Stimulated activated CD4-positive, alpha-beta T cell treated with anti-CD3 and anti-CD28 coated beads, Interleukin-12 subunit alpha, Interleukin-12 subunit beta, amount 100 ng/mL, for 48 hours (primary cell): ENCODE data around the gene MYO1A.
"Not testable (repeated sequence)": the region's sequence is repeated elsewhere in the genome, so short reads cannot be mapped to it uniquely, and the experiment has no call there.

Experiments
- DNase-seq, 3 donors: peaks; one replicate each; pipeline ENCODE4 v3.0.0-alpha.2; 2020; ENCODE audit warnings: low read depth in 2 of 3, low spot score in 1 of 3

MYO1A gene

DNA sequence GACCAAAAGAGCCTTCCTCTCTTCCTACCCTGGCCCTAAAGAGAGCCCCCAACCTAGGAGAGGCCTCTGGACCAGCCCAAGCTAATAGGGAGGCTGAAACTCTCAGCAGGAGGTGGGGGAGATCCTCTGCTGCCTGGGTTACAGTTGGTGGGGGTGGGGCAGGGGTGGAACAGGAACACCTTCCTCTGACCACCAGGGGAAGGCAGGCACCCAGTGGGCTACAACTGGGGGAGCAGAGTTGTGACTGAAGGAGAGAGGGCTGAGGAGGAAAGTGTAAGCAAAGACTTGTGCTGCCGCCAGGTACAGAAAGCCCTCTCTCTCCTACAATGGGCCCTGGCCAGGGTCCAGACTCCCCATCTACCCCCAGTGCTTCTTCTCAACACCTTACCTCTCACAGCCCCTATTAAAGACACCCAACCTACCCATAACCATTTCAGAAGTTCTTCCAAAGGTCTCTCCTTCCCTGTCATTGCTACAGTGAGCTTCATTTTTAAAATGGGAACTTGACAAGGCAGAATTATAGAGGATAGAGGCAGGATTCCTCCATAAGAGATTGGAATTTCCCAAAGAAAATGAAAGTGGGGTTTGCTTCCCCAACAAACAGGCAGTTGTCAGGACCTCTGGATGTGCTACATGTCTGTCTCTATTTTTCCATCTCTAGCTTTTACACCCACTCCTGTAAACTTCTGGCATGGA is 1.4 kb downstream of the MYO1A start:
- no peak for DNase-seq

DNA sequence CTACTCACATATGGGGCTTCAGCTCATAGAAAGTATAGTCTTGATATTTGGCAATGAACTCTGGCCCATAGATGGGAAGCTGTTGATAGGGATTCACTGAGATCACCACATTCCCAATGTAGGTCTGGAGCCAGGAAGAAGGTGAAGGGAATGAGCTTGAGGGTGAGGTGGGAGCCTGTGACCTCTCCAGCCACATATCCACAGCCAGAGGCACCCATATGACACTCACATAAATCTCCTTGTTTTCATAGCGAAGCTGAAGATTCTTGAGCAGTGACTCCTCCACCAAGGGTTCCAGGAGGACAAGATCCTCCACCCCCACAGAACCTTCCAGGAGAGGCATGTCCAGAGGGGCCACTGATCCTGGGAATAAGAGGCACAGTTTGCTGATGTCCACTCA is 1.9 kb downstream of the MYO1A start:
- DNase-seq, result no peak

DNA sequence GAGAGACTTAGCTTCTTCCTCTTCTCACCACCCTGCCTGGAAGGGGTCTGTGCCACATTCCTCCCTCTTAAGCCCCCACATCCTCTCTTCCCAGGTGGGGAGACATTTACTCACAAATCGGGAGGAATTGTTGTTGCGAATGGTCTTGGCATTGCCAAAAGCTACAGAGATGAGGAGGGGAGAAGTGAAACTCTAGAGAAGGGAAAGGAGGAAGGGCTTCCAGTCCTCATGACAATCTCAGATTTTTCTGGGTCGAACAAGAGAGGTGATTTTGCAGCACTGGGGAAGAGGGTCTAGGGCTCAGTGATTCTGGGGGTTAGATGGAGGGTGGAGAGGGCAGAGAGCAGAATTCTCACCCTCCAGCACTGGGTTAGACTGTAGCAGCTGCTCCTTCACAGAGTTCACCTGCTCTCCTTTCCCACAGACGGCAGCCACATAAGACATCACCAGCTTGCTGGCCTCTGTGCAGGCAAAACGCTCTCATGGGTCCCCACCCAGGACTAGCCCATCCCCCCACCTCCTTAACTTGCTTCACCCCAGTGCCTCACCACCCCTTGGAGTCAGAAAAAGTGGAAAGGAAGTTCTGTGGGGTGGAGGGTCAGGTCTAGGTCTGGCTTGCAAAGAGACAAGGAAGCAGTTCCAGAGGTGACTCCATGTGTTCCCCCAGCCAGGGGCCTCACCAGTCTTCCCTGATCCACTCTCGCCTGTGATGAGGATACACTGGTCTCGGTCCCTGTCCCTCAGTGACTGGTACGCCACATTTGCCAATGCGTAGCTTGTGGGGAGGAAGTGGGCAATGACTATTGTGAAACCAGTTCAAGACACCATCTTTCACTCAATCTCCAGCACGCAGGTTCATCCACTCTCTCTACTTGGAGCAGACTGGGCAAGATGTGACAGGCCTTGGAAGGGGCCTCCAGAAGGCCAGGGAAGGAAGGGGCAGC is 2.7 kb downstream of the MYO1A start:
- DNase-seq, result peak; percentile 42 to 53 (median 45)

- no peak for DNase-seq
Observed at GRCh38 chr12:57046086-57046791, 3.7 kb downstream of the MYO1A start.

DNA sequence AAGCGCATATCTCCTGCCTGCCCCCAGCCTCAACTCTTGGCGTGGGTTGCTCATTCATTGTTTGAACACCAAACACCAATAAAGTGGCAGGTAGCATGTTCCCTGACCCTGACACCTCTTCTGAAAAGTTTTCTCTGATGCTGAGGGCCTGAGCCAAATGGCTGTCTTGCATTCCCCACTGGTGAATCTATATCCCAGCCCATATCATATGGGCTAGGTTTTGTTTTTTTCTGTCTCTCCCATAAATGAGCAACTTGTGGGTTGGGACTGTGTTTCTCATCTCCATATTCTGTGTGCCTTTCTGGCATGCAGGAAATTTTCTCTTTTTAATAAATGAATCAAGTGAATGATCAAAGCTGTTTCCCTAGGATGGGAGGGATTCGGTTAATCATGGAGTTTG is 5.0 kb downstream of the MYO1A start:
- DNase-seq, result no peak

GRCh38 chr12:57044468-57044867 is 5.5 kb downstream of the MYO1A start:
- DNase-seq, result no peak

GRCh38 chr12:57042695-57043094 is 7.2 kb downstream of the MYO1A start:
- no peak for DNase-seq

DNA sequence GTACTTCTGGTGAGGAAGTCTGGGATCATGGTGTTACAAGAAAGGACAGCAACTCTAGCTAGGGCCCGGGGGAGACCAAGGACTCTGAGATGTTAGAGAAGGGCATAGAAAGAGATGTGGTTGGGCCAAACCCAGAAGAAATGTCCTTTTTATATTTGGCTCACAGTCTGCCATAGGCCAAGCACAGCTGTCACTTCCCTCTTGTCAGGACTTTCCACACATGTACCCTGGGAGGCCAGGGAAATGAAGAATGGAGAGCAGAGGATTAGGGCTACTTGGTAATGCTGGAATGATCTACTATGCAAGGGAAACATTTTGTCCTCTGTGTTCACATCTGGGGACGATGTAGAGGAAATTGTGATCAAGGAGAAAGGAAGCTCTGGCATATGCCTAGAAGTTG is 9.2 kb downstream of the MYO1A start:
- no peak for DNase-seq

DNA sequence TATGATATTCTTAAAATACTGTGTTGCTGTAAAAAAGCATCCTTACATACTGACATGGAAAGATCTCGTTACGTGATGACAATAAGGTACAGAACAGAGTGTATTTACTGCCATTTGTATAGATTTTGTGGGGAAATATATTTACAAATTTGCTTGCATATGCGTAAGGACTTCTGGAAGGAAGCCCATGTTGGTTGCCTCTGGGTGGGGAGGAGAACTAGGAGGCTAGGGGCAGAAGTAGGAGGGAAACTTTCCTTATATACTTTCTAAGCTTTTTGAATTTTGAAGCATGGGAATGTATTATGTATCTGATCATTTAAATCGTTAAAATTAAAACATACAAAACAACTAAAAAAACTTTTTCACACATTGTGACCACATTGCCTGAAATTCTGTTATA is 9.7 kb downstream of the MYO1A start:
- DNase-seq, result no peak

DNA sequence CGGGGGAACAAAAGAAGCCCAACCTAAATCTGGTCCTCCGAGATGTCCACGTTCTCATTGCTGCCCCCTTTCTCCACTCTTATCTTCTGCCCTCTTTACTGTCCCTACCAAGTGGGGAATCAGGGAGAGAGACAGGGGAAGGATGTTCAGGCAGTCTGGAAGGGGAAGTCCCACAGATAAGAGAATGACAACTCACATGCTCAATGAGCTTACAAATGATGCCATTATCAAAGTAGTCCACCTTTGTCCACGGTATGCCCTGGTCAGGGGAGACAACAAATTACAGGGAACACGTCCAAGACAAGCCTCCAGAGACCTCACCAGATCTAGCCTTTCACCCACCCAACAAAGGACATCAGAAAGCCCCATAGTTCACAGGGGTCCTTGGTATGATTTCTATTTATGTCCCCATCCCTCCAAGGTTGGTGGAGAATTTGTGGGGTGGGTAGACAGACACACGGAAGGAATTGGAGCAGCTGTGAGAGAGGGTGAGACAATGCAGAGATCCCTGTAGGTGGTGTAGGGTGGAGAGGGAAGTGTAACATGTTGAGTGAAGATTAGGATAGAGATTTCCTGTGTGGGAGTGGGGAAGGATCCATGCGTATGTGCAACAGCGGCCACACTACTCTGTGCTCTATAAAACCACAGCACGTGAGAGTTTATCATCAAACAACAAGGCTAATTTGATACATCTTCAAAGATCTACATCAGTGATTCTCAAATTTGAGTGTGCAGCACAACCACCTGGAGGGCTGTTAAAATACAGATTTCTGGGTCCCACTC is 10.7 kb downstream of the MYO1A start:
- DNase-seq, result no peak

DNA sequence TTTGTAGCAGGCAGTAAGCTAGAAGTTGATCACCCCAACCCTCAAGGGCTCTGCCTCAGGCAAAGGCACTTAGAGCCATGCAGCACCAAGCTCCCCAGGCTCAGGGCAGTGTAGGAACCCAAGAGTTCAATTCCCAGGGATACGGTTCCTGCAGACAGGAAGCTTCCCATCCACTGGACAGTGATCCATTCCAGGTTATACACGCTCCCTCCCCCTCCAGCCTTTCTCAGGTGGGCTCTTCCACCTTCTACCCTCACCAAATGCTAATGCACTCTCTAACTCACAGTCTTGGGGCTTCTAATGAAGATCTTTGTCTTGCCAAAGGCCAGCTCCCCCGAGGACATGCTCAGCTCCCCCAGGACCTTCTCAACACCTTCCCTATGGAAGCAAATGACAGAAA is 12.7 kb downstream of the MYO1A start:
- DNase-seq, result no peak

- no peak for DNase-seq
Observed at GRCh38 chr12:57033431-57033830, 16.5 kb downstream of the MYO1A start.

DNA sequence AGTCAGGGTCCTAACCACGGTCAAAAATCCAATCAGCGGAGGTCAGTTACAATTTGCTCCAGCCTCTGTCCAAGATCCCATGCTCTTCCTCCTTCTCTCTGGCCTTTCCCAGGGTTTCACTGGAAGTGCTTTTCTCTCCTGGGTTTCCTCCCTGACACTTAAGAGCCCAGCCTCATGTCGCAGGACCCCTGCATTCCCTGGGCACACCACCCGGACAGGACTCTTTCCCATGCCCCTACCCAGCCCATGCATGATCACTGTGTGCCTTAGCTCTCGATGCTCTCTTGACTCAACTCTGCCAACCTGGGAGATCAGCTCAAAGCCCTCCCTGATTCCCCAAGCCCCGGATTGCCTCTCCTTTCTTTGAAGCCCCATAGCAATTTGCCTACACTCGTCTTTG is 18.1 kb downstream of the MYO1A start:
- DNase-seq, result no peak

DNA sequence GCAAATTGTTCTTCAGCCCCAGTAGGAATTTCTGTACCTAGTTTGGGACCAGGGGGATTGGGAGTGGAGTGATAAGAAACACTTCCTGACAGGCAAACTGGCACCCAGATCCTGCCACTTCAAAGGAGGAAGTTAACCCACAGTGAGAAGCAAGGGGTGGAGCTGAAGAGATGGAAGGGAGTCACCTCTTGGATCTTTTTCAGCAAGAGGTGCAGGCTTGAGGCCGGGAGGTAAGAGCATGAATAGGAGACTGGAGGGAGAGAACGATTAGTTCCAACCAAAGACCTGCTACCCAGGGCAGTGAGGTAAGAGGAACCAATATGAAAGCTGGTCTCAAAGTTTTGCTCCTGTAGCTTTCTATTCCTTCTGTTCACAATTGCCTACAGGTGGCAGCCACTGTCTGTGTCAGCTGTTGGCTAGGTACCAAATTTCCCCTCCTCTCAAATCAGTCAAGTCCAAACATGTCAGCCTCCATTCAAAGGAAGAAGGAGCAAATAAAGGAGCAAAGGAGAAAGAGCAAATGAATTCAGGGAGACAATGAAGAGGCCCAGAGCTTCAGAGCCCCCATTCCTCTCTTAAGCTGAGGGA is 18.7 kb downstream of the MYO1A start:
- no peak for DNase-seq

- DNase-seq, result no peak
Observed at GRCh38 chr12:57029457-57029856, 20.5 kb downstream of the MYO1A start.

GRCh38 chr12:57027805-57028153 is 22.1 kb downstream of the MYO1A start:
- no peak for DNase-seq

- DNase-seq, result no peak
Observed at GRCh38 chr12:57027011-57027804, 22.7 kb downstream of the MYO1A start.

GRCh38 chr12:57025196-57025595 is 24.7 kb downstream of the MYO1A start:
- DNase-seq, result no peak

- DNase-seq, result not testable (repeated sequence)
Observed at GRCh38 chr12:57022324-57022723, 27.6 kb downstream of the MYO1A start.
